CD4-positive, alpha-beta T cell treated with Interleukin-1 beta for 1 hour (primary cell): ENCODE results near the gene PTPN23.

Experiments used
- DNase-seq, 2 donors: peaks; one replicate each; pipeline ENCODE4 v3.0.0-alpha.2; 2020 to 2022

The PTPN23 gene

GRCh38 chr3:47406762-47407149, 25.9 kb downstream of the PTPN23 start:
- no peak for DNase-seq

DNA sequence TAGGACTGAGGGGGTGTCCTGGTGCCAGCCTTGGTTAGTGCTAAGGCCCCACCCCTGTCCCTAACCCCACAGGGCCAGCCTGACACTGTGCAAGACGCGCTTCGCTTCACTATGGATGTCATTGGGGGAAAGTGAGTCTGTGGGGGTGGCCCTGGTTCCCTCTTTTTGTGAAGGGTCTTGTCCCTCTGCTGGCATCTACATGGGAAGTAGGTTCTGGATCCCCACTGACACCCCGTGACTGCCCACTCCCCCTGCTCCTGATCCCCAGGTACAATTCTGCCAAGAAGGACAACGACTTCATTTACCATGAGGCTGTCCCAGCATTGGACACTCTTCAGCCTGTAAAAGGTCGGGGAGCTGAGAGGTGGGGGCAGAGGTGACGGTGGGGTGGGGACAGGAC, 26.4 kb downstream of the PTPN23 start:
- no peak for DNase-seq

- DNase-seq = no peak
Measured at GRCh38 chr3:47407896-47408838, 27.3 kb downstream of the PTPN23 start.

DNA sequence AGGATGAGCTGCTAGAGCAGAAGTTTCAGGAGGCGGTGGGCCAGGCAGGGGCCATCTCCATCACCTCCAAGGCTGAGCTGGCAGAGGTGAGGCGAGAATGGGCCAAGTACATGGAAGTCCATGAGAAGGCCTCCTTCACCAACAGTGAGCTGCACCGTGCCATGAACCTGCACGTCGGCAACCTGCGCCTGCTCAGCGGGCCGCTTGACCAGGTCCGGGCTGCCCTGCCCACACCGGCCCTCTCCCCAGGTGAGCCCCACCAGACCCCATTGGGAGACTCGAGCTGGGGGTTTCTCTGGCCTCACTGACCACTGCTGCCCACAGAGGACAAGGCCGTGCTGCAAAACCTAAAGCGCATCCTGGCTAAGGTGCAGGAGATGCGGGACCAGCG, 28.0 kb downstream of the PTPN23 start:
- no peak for DNase-seq

DNA sequence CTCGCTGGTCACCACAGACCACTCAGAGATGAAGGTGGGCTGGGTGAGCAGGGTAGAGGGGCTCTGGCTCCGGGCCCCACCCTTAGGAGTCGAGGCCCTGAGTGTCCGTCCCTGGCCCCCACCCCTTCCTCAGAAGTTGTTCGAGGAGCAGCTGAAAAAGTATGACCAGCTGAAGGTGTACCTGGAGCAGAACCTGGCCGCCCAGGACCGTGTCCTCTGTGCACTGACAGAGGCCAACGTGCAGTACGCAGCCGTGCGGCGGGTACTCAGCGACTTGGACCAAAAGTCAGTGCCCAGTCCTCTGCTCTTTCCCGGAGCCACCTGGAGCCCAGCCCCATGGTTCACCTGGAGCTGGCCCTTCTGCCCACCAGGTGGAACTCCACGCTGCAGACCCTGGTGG, 28.5 kb downstream of the PTPN23 start:
- DNase-seq = no peak

DNA sequence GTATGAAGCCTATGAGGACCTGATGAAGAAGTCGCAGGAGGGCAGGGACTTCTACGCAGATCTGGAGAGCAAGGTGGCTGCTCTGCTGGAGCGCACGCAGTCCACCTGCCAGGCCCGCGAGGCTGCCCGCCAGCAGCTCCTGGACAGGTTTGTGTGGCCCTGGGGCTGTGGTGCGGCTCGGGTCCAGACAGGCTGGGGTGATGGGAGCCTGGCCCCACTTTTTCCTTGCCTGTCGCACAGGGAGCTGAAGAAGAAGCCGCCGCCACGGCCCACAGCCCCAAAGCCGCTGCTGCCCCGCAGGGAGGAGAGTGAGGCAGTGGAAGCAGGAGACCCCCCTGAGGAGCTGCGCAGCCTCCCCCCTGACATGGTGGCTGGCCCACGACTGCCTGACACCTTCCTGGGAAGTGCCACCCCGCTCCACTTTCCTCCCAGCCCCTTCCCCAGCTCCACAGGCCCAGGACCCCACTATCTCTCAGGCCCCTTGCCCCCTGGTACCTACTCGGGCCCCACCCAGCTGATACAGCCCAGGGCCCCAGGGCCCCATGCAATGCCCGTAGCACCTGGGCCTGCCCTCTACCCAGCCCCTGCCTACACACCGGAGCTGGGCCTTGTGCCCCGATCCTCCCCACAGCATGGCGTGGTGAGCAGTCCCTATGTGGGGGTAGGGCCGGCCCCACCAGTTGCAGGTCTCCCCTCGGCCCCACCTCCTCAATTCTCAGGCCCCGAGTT, 29.0 kb downstream of the PTPN23 start:
- DNase-seq = no peak

GRCh38 chr3:47410417-47410720, 29.5 kb downstream of the PTPN23 start:
- DNase-seq = no peak

GRCh38 chr3:47410801-47411646, 30.2 kb downstream of the PTPN23 start:
- no peak for DNase-seq

DNA sequence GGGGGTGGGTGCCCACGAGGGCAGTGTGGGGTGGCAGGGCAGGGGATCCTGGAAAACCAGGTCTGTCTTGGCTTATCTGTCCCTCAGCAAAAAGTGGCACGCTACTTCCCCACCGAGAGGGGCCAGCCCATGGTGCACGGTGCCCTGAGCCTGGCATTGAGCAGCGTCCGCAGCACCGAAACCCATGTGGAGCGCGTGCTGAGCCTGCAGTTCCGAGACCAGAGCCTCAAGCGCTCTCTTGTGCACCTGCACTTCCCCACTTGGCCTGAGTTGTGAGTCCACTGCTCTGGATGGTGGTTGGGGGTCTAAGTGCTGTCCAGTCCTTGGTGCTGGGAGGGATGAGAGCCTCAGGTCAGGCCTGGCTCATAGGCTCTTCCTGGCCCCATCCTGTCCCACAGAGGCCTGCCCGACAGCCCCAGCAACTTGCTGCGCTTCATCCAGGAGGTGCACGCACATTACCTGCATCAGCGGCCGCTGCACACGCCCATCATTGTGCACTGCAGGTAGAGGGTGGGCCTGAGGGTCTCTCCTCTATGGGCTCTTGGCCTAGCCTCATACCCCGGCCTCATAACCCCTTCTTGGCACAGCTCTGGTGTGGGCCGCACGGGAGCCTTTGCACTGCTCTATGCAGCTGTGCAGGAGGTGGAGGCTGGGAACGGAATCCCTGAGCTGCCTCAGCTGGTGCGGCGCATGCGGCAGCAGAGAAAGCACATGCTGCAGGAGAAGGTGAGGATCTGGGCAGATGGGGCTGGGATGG, 31.1 kb downstream of the PTPN23 start:
- no peak for DNase-seq

DNA sequence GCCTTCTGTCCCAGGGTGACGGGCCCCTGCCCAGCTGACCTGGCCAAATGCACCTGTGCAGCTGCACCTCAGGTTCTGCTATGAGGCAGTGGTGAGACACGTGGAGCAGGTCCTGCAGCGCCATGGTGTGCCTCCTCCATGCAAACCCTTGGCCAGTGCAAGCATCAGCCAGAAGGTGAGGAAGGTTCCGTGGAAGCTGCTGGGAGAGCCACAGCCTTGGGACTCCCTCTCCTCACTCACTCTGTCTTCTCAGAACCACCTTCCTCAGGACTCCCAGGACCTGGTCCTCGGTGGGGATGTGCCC, 31.6 kb downstream of the PTPN23 start:
- DNase-seq = no peak

DNA sequence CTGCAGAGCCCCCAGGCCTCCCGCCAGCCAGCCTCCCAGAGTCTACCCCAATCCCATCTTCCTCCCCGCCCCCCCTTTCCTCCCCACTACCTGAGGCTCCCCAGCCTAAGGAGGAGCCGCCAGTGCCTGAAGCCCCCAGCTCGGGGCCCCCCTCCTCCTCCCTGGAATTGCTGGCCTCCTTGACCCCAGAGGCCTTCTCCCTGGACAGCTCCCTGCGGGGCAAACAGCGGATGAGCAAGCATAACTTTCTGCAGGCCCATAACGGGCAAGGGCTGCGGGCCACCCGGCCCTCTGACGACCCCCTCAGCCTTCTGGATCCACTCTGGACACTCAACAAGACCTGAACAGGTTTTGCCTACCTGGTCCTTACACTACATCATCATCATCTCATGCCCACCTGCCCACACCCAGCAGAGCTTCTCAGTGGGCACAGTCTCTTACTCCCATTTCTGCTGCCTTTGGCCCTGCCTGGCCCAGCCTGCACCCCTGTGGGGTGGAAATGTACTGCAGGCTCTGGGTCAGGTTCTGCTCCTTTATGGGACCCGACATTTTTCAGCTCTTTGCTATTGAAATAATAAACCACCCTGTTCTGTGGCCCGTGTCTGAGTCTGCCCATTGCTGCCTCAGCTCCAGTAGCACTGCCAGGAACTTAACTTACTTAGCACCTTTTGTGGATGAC, 32.2 kb downstream of the PTPN23 start:
- no peak for DNase-seq

GRCh38 chr3:47413751-47414150, 32.9 kb downstream of the PTPN23 start:
- no peak for DNase-seq

- DNase-seq = no peak
Measured at GRCh38 chr3:47414161-47414564, 33.3 kb downstream of the PTPN23 start.

DNA sequence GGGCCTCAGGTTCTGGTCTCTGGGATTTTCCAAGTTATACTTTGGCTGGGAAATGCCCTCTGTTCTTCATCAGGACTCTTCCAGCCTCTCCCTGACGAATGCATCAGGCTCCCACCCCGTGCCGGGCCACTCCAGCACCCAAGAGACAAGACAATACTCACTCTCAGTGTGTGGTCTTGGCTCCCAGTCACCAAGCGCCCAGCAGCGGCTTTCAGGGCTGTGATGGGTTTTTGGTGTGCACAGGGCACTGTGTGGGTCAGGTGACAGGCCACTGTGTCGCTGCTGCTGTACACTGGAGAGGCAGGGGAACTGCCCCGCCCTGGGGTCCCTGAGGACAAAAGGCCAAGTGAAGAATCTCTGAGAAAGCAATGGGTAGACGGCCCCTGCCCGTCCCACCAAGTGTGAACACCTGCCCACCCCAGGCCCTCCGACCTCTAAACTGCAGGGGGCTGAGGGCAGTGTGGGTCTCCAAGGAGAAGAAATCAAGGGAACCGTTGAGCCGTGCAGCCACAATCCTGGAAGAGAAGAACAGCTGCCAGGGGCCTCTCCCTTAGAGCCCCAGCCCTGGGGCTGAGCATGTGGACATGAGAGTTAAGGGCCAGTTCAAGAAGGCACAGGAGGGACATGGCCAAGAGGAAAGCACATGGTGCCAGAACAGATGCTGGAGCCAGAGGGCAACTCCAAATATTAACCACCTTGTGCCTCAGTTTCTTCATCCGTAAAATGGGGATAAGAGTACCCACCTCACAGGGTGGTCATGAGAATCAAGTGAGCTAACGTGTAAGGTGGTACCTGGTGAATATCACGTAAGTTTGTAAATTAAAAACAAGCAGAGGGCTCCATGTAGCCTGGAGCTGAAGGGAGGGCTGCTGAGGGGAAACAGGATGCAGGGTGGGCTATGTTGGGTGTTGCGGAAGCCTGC, 34.1 kb downstream of the PTPN23 start:
- no peak for DNase-seq

GRCh38 chr3:47416041-47416440, 35.2 kb downstream of the PTPN23 start:
- no peak for DNase-seq

DNA sequence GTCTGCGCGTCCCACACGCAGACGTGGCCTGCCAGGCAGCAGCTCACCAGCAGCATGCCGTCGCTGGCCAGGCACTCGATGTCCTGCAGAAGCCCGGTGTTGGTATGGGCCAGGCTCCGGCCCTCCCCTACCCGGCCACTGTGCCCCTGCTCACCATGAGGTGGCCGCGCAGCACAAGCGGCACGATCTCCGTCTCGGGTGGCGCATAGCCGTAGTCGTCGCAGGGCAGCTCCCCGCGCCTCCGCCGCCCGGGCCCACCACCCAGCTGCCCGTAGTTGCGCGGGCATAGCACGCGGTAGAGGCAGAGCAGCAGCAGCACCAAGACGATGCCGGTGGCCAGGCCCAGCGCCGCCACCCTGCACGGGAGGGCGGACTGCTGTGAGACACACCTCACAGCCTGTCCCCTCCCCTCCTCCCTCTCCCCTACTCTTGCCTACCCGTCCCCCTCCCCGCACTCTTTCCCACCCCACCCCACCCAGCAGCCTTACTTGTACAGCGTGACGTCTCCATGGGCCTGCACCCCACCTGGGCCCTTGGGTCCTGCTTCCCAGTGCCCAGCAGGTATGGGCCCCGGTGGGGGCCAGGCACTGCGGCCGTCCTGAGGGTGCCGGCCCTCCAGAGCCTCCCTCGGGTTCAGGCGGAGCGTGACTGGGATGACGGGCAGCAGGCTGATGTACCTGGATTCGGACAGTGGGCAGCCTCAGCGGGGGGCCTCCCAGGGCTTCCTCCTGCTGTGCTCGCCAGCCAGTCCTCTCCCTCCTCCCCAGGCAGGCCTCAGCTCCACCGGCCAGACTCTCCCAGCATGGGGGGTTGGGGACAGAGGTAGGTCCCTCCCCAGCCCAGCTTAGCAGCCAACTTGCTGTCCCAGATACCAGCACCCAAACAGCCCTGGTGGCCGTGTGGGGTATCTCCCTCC, 37.6 kb downstream of the PTPN23 start:
- DNase-seq = no peak

DNA sequence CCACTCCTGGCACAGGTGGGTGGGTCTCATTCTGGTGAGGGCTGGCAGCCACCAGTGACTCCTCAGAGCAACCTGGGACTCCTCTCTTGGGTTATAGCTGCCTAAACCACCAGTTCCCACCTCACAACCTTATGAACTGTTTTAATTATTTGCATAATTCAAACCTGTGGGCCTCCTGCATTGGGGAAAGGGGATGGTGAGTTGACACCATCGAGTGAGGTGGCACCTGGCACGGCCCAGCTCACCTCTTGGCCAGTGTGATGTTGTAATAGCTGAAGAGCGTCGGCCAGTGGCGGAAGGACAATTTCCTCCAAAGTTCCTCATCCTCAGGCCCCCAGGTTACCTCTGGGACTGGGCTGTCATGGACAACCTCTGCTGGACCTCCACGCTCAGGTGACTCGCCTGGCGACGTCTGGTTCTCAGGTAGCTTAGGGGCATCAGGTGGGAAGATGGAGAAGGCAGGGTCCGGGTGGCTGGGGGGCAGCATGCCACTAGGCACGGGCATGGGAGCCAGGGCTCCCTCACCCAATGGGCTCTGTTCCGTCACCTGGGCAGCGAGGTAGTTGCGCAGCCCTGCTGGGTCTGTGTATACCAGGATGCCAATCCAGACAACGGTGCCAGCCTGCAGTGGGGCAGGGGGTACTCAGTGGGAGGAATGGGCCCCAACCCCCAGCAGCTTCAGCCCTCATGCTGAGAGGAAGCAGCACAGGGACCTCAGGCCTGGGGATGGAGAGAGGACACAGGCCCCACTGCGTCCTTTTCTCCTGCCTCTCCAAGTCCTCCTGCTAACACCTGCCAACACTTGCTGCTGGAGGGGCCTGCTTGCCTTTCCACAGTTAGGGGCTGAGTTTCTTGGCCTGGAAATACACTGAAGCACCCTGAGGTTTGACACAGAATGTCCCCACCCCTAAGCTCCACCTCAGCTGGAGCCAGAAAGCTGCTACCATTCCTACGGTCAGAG, 38.5 kb downstream of the PTPN23 start:
- no peak for DNase-seq

DNA sequence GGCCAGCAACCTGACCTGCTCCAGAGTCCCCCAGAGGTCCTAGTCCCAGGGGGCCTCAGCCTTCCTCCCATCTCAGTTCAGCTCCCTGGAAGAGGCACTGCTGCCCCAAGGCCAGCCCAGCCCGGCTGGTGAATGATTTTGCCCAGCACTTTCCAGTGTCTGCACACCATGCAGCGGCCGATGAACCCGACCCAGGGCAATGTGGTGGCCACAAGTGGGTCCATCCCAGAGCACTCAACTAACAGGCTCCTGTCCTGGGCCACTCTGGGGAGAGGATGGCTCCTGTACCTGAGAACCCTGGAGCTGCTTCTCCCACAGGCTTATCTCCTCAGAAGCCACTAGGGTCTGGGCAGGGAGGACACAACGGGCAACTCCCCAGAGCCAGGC, 39.2 kb downstream of the PTPN23 start:
- DNase-seq = no peak
